Activated T-cell treated with anti-CD3 and anti-CD28 coated beads, Interleukin-2, amount 50 U/mL, for 48 hours (primary cell): ENCODE results near the gene PON2.
A peak's percentile ranks its signal among the peaks of the same experiment; 100 is the strongest.
"Not testable (repeated sequence)": the region's sequence is repeated elsewhere in the genome, so short reads cannot be mapped to it uniquely, and the experiment has no call there.

Experiments
- DNase-seq, 2 experiments: peaks; one replicate each; pipeline ENCODE4 v3.0.0-alpha.2; 2020

PON2 gene

DNA sequence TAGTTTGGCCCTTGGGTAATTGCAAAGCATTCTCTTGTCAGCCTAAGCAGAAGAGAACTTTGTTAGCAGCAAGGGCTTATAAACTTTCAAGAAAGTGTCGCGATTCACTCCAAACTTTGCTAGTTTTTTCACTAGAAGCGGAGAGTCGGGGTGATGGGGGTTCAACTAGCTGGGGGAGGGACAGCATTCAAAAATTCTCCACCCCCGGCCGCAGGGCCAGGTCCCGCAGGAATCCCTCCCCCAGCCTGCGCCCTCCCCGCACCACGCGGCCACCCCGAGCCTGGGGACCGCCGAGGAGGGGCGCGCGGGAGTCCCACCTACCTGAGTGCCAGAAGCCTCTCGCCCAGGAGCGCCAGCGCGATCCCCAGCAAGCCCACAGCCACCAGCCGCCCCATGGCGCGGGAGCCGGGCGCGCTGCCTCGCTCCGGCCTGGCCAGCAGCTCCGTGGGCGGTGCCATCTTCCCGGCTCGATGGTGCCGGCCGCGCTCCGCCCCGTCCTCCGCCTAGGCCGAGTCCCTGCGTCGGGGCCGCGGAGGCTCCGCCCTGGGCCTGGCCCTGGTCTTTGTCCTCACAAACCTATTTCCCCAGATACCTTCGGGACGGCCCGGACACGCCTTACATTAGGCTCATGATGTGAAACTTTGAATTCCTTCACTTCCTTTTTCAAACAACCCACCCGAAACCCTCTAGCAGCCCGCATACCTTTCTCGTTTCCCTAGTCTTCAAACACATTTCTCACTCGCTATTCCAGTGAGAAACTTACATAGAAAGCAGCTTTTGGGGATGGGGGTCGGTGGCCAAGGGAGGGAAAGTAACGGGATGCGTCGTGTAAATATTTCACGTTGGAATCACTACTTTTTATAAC, at the start of gene PON2:
TSS of gene PON2 (minus strand) at position 472 of the 865 bp plus-strand sequence. CDS start at position 395, 77 bp downstream.
- DNase-seq: peak; percentile 52 to 67

DNA sequence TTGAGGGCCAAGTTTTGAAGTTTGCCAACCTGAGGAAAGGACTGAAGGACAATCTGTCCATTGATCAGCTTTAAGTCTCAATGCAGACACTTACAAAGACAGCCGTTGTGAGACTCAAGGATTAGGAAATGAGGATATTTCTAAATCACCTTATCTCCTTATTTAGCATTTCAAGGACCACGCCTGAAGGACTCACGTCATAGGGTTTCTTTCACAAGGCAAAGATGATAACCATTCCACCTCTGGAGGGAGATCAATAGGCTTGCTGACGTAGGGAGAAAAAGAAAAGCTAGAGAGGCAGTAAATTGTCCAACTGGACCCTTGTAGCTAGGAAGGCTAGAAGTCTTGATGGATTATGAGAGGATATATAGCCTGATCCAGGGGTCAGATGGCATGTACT, 47.6 kb upstream of the PON2 start:
- DNase-seq: no peak

DNA sequence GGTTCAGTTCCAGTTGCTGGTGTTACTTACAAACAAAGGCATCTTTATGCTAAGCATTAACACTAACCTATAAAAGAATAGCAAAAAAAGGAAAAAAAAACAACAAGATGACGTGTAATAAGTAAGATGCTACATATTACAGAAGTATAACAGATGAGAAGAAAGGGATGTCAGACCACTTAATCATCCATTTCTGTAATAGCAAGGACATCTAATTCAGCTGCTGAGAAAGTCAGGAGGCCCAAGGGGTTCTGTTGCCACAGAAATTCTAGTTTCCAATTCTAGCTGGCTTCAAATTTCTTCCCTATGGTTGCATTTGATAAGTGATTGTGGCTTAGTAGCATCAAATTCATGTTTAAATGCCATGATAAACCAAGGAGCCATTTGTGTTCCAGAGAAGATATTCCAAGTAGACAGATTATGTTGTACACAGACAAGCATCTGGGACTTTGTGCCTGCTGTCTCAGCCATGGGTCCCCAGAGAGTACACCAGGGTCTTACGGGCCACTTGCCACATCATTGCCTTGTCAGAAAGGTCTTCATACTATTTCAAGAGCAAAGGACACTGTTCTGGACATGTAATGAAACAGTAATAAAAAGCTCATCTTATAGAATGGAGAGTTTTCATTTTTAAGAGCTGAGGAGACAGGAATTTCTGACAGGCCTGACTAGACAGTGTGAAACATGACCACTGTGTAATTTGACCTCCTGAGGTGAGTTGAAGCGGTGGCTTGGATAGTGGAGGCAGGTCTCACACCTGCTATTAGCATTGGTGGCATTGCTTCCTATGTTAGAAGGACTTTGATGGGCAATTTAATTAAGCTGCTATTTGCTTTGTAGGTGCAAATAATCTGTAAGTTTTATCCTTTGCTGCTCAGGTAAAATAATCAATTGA, 46.7 kb upstream of the PON2 start:
- no peak for DNase-seq

DNA sequence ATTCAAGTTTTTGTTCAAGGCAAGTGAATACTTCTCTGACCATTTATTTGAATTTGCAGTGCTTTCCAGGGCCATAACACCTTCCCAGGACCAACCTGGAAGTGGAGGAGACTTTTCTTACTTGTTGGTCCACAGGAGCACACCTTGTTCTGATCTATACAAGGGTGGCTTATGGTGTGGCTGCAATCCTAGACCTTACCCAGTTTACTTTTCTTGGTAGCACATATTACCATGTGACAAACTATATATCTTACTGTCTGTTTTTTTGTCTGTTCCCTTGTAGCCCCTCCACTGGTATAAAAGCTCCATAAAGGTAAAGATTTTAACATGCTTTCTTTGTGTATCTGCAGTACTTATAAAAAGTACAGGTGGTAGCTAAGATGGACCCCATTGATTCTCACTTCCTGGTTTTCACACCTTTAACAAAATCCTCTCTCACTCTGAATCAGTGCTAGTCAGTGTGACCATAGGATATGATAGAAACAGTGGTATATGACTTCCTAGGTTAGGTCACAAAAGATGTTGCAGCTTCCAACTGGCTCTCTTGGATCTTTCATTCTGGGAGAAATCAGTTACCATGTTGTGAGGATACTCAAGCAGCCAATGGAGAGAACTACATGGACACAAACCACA, 45.3 kb upstream of the PON2 start:
- DNase-seq: no peak

DNA sequence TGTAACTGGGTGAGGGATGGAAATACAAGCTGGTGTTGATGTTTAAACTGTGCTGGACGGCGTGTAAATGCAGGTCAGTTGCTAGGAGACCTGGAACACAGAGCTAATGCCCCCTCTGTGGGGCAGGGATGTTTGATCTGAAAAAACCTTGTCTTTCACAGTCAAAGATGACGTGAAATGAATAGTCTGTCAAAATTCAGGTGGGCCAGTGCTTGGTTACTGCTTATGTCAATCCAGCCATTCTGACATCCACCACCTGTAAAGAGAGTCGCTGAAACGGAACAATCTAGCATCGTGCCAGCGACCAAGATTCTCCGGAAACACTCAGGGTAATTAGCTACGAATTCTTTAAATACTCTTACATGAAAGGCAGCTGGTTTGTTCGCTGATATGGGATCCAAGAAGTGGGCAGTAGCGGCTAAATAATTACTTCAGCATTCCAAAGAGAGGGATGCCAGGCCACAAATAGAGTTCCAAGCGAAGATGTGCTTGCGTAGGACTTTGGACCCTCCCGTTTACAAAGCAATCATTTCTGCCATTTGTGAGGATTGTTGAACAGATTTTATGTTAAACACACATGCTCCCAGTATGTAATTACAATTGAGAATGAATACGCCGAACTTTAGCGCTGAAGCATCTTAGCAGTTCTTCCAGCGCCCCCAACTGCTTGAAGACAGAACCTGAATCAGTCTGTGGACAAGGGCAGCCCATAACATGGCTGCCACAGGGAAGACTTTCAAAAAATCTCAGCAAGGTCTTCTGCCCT, 43.6 kb upstream of the PON2 start:
- no peak for DNase-seq

DNA sequence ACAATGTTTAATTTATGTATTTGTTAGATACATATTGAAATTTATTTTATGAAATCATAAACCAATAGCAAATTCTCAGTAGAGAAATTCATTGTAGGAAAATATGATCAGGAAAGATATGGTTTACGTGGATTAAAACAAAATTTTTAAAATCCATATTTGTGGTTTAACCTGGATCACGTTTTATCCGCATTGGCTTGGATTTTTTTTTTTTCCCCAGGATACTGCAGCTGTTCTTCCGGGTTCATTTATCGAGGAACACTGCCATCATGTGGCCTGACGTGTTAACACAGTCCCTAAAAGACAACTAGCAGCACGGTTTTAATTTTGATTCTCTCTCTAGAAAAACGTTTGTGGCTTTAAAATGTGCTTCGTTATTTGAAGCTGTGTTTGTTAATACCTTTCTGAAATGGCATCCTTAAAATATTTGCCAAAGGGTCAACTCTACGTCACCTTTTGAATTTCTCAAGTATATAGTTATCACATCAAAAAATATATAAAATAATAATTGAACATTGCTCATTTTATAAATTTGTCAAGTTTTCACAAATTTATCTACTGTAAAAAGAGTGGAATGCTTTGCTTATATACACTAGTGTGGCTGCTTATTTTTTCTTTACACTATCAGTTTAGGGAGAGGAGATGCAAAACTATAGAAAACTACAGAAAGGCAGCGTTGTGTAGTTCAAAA, 42.2 kb upstream of the PON2 start:
- peak; percentile 49 to 53 for DNase-seq

DNA sequence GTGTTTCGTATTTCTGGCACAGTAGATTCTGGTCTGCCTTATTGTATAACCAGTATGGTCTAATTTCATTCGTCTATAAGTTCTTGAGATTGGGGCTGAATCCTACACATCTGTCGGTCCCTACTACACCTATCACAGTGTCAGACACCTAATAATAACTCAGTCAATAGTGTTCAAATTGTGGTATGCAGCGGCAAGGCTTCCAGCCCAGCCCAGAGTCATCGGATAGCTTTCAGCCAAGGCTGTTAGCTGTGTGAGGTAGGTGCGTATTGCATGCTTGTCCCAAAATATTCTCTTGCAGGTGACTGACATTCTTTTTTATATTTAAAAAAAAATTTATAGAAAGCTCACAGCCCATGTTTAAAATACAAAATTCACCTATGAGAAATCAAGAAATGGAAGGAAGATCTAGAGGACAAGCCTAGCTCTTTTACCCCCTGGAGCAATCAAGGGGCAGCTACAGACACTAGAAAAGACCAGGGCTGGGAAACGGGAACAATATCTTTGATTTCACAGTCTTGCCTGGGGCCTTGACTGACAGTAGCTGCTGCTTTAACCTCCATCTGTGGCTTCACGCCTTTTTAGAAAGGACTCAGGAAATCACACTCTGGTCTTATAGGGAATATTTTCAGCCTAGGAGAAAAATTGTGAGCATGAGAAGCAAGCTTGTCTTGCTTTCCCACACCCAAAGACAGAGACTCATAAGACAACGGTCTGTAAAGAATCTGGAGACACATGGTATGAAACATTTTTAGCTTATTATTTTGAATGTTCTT, 41.4 kb upstream of the PON2 start:
- no peak for DNase-seq

DNA sequence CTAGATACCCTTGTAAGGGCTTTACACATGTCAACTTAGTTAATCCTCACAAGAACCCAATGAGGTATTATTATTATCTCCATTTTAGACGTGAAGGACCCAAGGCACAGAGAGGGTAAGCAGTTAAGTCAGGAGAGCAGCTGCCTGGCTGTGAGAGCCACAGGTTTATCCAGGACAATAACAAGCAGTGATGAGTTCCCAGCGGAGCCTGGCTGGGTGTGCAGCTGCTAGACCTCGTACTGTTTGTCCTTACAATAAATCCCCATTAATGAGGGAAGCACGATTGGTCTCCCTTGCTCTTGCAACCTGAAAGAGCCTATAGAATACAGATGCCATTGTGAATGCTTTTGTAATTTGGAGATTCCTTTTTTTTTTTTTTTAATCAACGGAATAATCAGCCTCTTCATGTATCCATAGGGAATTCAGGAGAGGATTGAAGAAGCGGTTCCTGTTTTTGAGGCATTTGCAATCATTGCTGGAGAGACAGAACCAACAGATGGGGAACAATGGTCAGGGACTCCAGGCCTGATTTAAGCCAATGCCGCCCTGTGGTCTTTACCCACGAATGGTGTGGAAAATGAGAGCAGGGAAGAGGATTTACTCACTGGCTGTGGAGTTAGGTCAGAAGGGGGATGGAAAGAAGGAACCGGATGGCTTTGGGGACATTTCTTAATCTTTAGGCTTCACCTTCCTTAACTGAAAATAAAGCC, 38.6 kb upstream of the PON2 start:
- DNase-seq: no peak

DNA sequence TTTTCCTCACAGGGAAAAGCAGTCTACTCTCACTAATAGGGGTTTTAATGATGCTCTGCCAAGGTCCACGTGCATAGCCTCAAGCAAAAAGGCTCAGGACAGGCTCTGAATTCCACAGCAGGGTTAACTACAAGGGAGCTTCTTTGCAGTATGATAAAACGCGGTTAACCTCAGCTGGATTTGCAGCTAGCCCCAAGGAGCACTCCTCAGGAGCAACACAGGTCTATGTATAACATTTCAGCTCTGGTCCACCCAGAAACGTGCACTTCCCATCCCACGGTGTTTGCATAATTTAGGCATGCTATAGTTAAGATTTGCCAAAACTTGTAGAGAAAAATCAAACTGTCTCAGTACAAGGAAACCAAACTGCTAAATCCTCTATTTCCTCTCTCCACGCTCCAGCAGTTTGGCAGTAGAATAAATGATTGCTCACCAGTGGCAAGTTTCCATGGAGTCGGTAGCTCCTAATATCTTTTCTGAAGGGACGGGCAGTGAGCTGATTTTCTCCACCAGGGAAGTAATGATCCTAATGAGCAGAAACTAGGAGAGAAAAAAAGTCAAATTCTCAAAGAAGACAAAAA, 37.8 kb upstream of the PON2 start:
- no peak for DNase-seq

DNA sequence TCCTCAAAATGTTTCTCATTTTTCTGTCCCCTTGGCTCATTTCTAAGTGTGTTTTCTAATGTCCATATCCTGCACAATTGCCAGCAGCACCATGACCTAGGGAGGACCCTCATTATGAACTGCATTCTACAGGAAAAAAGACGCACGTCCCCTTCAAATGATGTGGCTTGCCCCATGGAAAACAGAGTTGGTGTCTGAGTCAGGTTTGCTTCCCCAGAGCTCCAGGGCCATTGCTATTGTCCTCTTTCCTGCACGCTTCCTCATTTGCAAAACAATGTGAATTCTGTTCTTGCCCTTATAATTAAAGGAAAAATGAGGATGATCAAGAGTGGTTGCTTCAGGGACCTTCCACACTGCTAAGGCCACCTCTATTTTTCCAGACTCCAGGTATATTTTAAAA, 36.2 kb upstream of the PON2 start:
- DNase-seq: no peak

DNA sequence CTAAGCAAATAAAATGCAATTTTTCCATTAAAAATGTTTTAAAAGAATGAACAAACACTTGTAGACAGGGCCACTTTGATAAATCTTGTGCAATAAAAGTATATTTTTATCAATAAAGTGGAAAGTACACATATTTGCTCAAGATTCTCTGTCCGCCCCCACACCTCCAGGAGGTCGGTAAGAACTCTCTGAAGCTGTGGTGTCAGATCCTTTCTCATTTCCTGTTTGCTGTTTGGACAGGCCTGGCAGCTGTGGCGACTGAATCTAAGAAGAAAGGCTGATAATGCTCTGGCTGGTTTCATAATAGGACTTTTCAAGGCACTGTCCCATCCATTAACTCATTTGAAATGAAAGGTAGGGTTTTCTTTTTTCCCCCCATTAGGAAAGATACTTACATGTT, 35.6 kb upstream of the PON2 start:
- peak in 1 of 2 experiments; percentile 20 for DNase-seq

DNA sequence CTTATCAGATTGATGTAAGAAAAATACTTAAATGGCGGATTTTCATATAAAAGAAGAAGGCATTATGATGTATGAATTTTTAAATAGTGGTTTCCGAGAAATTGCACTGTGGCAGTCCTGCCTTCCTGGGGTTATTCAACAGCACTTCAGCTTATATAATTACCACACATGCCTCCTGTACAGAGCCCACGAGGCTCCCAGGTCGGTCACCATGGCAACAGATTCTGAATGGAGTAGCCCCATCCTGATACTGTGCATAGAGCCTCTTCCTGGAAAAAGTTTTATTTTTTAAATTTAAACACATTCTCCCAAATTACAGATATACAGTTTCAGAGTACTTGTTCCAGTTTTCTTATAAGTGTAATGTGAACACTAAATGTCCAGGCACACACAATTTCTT, 35.0 kb upstream of the PON2 start:
- DNase-seq: no peak

DNA sequence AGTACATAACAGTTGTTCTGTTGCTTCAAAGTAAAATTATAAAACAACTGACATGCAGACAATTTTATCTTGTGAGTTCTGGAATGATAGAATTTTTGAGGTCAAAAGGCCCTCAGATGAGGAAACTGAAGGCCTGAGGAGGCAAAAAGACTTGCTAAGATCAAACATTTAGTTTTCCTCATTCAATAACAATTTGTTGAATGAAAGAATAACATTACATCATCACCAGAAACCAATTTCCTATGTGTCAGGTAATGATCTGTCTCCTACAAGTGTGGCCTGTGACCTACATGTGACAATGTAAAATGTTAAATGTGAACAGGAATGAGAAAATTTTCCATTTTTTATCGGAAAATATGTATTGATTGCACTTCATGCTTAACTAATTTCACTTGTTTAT, 34.4 kb upstream of the PON2 start:
- DNase-seq: no peak

DNA sequence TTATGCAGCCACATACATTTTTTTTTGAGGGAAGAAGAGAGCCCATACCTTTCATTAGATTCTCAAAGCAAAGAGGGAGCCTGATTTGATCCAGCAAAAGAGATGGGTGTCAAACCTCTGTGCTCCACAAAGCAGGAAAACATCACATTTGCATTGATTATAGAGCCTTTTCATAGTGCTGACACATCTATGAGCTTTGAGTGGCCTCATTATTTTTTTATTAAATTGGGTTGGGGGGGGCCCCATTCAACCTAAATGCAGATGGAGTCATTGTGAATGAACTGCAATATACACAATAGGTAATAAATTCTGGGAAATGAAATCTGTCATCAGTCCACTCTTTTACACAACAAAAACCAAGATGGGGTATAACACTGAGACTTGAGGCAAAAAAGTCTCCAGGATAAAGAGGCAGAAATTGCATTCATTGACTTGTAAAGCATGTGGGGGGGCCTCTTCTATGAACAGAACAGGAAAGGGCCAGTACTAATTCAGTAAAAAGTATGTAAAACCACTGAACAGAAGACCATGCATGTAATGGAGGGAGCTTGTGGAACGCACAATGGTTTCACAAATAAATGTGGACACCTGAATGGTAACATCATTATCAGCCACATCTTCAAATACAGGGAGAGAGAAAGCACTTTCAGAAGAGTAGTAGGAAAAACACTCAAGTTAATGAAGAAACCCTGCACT, 33.2 kb upstream of the PON2 start:
- no peak for DNase-seq

DNA sequence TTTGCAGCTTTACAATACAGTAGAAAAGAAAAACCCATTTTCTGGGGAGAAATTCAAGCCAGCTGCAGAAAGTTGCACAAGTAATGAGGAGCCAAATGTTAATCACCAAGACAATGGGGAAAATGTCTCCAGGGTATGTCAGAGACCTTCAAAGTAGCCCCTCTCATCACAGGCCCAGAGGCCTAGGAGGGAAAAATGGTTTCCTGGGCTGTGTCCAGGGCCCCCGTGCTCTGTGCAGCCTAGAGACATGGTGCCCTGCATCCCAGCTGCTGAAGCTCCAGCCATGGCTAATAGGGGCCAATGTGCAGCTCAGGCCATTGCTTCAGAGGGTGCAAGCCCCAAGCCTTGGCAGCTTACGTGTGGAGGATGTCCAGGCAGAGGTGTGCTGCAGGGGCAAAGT, 25.8 kb upstream of the PON2 start:
- DNase-seq: not testable (repeated sequence)

DNA sequence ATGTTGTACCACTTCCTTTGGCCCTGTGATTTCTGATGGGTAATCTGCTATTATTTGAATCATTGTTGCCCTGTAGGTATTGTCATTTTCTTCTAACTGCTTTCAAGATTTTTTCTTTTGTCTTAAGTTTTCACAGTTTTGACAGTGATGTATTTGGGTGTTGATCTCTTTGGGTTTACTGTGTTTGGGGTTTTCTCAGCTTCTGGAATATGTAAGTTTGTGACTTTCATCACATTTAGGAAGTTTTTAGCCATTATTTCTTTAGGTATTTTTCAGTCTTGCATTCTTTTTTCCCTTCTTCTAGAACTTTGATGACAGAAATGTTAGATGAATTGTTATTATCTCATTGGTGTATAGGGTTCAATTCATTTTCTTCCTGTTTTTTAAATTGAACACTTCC, 23.1 kb upstream of the PON2 start:
- DNase-seq: no peak

DNA sequence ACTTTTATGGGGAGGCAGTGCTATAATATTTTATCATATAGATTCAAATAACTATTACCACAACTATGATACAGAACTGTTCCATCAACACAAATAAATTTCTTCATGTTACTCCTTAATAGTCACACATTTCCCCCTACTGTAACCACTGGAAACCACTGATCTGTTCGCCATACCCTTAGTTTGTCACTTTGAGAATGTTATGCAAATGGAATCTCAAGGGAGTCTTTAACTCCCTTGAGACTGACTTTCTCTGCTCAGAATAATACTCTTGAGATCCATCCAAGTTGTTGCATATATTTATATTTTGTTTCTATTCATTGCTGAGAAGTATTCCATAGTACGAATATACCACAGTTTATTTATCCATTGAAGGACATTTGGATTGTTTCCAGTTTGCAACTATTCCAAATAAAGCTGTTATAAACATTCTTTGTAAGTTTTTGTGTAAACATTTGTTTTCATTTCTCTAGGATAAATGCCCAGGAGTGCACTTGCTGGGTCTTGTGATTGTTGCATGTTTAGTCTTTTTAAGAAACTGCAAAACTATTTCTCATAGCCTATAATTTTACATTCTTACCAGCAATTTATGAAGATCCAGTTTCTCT, 19.7 kb upstream of the PON2 start:
- DNase-seq: no peak

DNA sequence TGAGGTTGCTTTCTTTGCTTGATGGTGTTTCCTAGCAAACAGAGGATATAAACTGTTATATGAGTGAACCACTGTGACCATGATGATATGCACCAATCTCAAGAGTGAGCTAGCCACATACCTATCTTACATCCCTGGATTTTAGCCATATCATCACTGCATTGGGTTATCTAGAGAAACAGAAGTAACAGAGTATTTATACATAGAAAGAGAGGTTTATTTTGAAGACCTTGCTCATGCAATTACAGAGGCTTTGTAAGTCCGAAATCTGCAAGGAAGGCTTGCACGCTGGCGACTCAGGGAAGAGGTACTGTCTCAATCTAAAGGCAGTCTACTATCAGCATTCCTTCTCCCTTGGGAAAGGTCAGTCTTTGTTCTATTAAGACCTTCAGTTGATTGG, 11.8 kb upstream of the PON2 start:
- DNase-seq: no peak

DNA sequence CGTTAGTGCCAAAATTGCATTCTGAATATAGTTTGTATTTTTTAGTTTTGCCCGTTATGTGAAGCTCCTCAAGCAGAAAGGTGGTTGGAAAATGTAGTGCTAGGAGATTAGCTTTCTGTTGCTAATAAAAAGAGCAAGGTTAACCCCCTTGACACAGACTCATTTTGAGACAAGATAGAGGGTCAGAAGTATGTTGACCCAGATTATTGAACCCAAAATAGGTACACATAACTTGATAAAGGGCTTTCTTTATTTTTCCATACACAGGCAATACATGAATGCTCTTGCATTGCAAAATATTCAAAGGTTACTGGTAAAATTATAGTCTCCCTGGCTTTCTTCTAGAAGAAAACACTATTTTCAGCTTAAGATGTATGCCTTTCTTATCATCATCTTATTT, 10.0 kb upstream of the PON2 start:
- no peak for DNase-seq
